ENCODE results near the gene CALR.
A peak's percentile ranks its signal among the peaks of the same experiment; 100 is the strongest.
"Not testable (repeated sequence)": the region's sequence is repeated elsewhere in the genome, so short reads cannot be mapped to it uniquely, and the experiment has no call there.

Gene CALR

GRCh38 chr19:12937927-12938778 is at the start of gene CALR:
Gene CALR (plus strand): TSS chr19:12938609. CDS start chr19:12938680, 71 bp downstream.
- peak; percentile 100 for DNase-seq

GRCh38 chr19:12890299-12890786 is 48.1 kb upstream of the CALR start:
- DNase-seq = not testable (repeated sequence)

GRCh38 chr19:12890787-12891552 is 47.4 kb upstream of the CALR start, which contains the start of gene GCDH:
Gene GCDH (plus strand): TSS chr19:12891160. CDS start chr19:12891305, 145 bp downstream.
- DNase-seq = peak; percentile 99

GRCh38 chr19:12891553-12892021 is 46.8 kb upstream of the CALR start:
- no peak for DNase-seq

GRCh38 chr19:12893582-12893981 is 44.8 kb upstream of the CALR start:
- no peak for DNase-seq

- DNase-seq = no peak
These were observed 41.9 kb upstream of the CALR start for GRCh38 chr19:12896460-12896859.

GRCh38 chr19:12899891-12900518 is 38.4 kb upstream of the CALR start:
- no peak for DNase-seq

- DNase-seq = no peak
These were observed 31.2 kb upstream of the CALR start for GRCh38 chr19:12907166-12907565.

GRCh38 chr19:12912571-12912970 is 25.8 kb upstream of the CALR start:
- no peak for DNase-seq

- no peak for DNase-seq
These were observed 25.3 kb upstream of the CALR start for GRCh38 chr19:12913011-12913561.

GRCh38 chr19:12913851-12914690 is 24.3 kb upstream of the CALR start:
- DNase-seq = peak; percentile 67

GRCh38 chr19:12915860-12916259 is 22.5 kb upstream of the CALR start:
- not testable (repeated sequence) for DNase-seq

- DNase-seq = no peak
These were observed 20.2 kb upstream of the CALR start for GRCh38 chr19:12918253-12918652.

- DNase-seq = no peak
These were observed 17.4 kb upstream of the CALR start for GRCh38 chr19:12921047-12921446.

GRCh38 chr19:12922959-12923358 is 15.4 kb upstream of the CALR start:
- DNase-seq = no peak

GRCh38 chr19:12924621-12925310 is 13.6 kb upstream of the CALR start:
- DNase-seq = no peak

GRCh38 chr19:12930002-12930645 is 8.3 kb upstream of the CALR start:
- no peak for DNase-seq

- no peak for DNase-seq
These were observed 5.8 kb upstream of the CALR start for GRCh38 chr19:12932392-12933286.

GRCh38 chr19:12933287-12934072 is 4.9 kb upstream of the CALR start, which contains the start of gene FARSA:
Gene FARSA (minus strand): TSS chr19:12933711. CDS start chr19:12933696, 15 bp downstream.
- DNase-seq = peak; percentile 94

Data from RPMI8226 (cell line).